GM12878 (cell line): Measurements from ENCODE around the gene UBXN11. TPM values are rescaled to one million over a fixed set of nuclear protein-coding genes. Genes with fewer than 3 reads are reported as not detected.

Source experiments
- ATAC-seq: fragments of 200-7000 bp; cut with Tn5 transposase; 3 replicates; pipeline ENCODE4 v1.9.1; 2020; ENCODE audit warnings: mild to moderate bottlenecking, moderate library complexity
- BruUV-seq: library from RNA; stranded (reverse); fragments of 400-500 nt; replicated peaks from 2 replicates; lab custom pipeline; 2021; lab: Mats Ljungman, UMichigan
- CTCF ChIA-PET: fragments of 300-600 bp; sonication (Branson Sonifier 250); formaldehyde crosslinking; extraction: SDS; loops from one replicate; lab custom pipeline; 2021; ENCODE audit warnings: inconsistent platforms; lab: Yijun Ruan, JAX
- POLR2A ChIA-PET: fragments of 350-600 bp; formaldehyde crosslinking; extraction: SDS; loops from one replicate; lab custom pipeline; 2021; ENCODE audit warnings: inconsistent platforms; lab: Charles Lee
- RAD21 ChIA-PET: fragments of 300-600 bp; sonication (Branson Sonifier 250); formaldehyde crosslinking; loops from one replicate; lab custom pipeline; 2023; ENCODE audit warnings: antibody characterized with exemption; ENCODE audit not compliant: unreplicated experiment; lab: Charles Lee
- SMC1A ChIA-PET: fragments of 300-600 bp; sonication (Branson Sonifier 250); formaldehyde crosslinking; loops from one replicate; lab custom pipeline; 2023; ENCODE audit not compliant: unreplicated experiment, uncharacterized antibody; lab: Charles Lee
- DNase-seq: peaks from one replicate; pipeline ENCODE4 v3.0.0-alpha.2; 2011; ENCODE audit warnings: low read depth, low spot score
- FAIRE-seq: peaks from 3 replicates; lab custom pipeline; 2011; peaks lifted over from hg19 to GRCh38; lab: Jason Lieb, UNC
- H2AFZ ChIP-seq: 2 replicates; pipeline ENCODE4 v1.6.0; 2011; ENCODE audit warnings: low read depth, low read length, control low read depth; ENCODE audit not compliant: control insufficient read depth
- H3K27ac ChIP-seq: 2 replicates; pipeline ENCODE4 v1.5.1; 2011; ENCODE audit warnings: control low read depth; ENCODE audit not compliant: control insufficient read depth, insufficient read depth
- H3K27me3 ChIP-seq, 2 experiments: replicated peaks in 1 of 2; 2 replicates each; pipeline versions ENCODE4 v1.6.0 to v1.6.1; 2011; ENCODE audit warnings: low read length in 1 of 2; ENCODE audit not compliant: control insufficient read depth in 2 of 2, insufficient read depth in 2 of 2
- H3K36me3 ChIP-seq, 2 experiments: 2 replicates each; pipeline ENCODE4 v1.5.1; 2011; ENCODE audit warnings: low read length in 1 of 2; ENCODE audit not compliant: control insufficient read depth in 2 of 2, insufficient read depth in 2 of 2
- H3K4me1 ChIP-seq: 2 replicates; pipeline ENCODE4 v1.6.1; 2011; ENCODE audit warnings: mild to moderate bottlenecking, low read length, moderate library complexity, mixed read lengths; ENCODE audit not compliant: control insufficient read depth, insufficient read depth
- H3K4me2 ChIP-seq: 2 replicates; pipeline ENCODE4 v1.6.0; 2011; ENCODE audit warnings: control low read depth; ENCODE audit not compliant: control insufficient read depth, insufficient read depth
- H3K4me3 ChIP-seq: fragments of 200-600 bp; sonication (generic); 2 replicates; pipeline ENCODE4 v1.5.1; 2016
- H3K79me2 ChIP-seq: 2 replicates; pipeline ENCODE4 v1.6.0; 2011; ENCODE audit warnings: low read length; ENCODE audit not compliant: control insufficient read depth, insufficient read depth
- H3K9ac ChIP-seq: 2 replicates; pipeline ENCODE4 v1.8.0; 2011; ENCODE audit warnings: low read length, control low read depth, mixed read lengths; ENCODE audit not compliant: control insufficient read depth, insufficient read depth
- H3K9me3 ChIP-seq: replicated peaks from 3 replicates; pipeline ENCODE4 v1.5.1; 2011; ENCODE audit warnings: mild to moderate bottlenecking, low read length; ENCODE audit not compliant: control insufficient read depth, insufficient read depth
- H4K20me1 ChIP-seq: 2 replicates; pipeline ENCODE4 v1.6.0; 2011; ENCODE audit not compliant: control insufficient read depth, insufficient read depth
- ETV6 ChIP-seq, 2 experiments: fragments of 450-650 bp in 1 of 2; IDR thresholded peaks in 1 of 2; conservative IDR thresholded peaks in 1 of 2; 2 replicates each; pipeline ENCODE4 v1.6.1; 2014; ENCODE audit warnings: antibody characterized with exemption in 1 of 2, borderline replicate concordance in 1 of 2, low read depth in 1 of 2, mild to moderate bottlenecking in 1 of 2, moderate library complexity in 1 of 2
- EZH2 ChIP-seq: IDR thresholded peaks from 2 replicates; pipeline ENCODE4 v1.6.1; 2012; ENCODE audit warnings: low read depth, mild to moderate bottlenecking, control low read depth, inconsistent platforms, low read length, borderline replicate concordance; ENCODE audit not compliant: control insufficient read depth
- MXI1 ChIP-seq: fragments of 150-350 bp; IDR thresholded peaks from 2 replicates; pipeline ENCODE4 v1.6.1; 2011; ENCODE audit warnings: low read depth, mild to moderate bottlenecking, inconsistent platforms, low read length, improper control_type of control experiment
- NFYB ChIP-seq: IDR thresholded peaks from 2 replicates; pipeline ENCODE4 v1.6.1; 2011; ENCODE audit warnings: low read depth, mild to moderate bottlenecking, low read length, improper control_type of control experiment, moderate library complexity; ENCODE audit not compliant: insufficient read depth
- TBL1XR1 ChIP-seq: IDR thresholded peaks from 2 replicates; pipeline ENCODE4 v1.6.1; 2012; ENCODE audit warnings: low read depth, low read length, improper control_type of control experiment
- TCF3 ChIP-seq: IDR thresholded peaks from 2 replicates; pipeline ENCODE4 v1.6.1; 2012; ENCODE audit warnings: low read depth, mild to moderate bottlenecking, low read length, borderline replicate concordance; ENCODE audit not compliant: insufficient read depth
- TCF7 ChIP-seq: IDR thresholded peaks from 2 replicates; pipeline ENCODE4 v1.6.1; 2014; ENCODE audit warnings: antibody characterized with exemption, borderline replicate concordance
- ZNF274 ChIP-seq: IDR thresholded peaks from one replicate; pipeline ENCODE4 v1.8.0; 2011; ENCODE audit not compliant: insufficient read length, insufficient read depth
- WGBS: methylation state at CpG from one replicate; pipeline ENCODE4 v1.1.6; 2016; ENCODE audit warnings: low lambda C conversion rate; ENCODE audit not compliant: insufficient replicate concordance, insufficient coverage; ENCODE audit errors: missing lambda C conversion rate; 5-methylcytosine and 5-hydroxymethylcytosine counted together
- in situ Hi-C: fragments of 300-500 bp; cut with MboI; formaldehyde crosslinking; loops from 9 replicates; pipeline ENCODE4 v1.14.3; 2018; ENCODE audit warnings: mixed read lengths
- intact Hi-C: fragments of 100-400 bp; cut with micrococcal nuclease; formaldehyde crosslinking; loops from one replicate; pipeline ENCODE4 v1.14.2; 2022; ENCODE audit not compliant: unreplicated experiment
- polyA plus RNA-seq, 11 experiments: library from polyadenylated mRNA; depleted of rRNA in 4 of 11; unstranded in 6 of 11; stranded (reverse) in 5 of 11; fragments of >200 nt; fragmentation: Nextera tagmentation in 4 of 11; fragmentation: Illumina TruSeq in 1 of 11; extraction: Ambion mirVana in 4 of 11; extraction: Trizol in 1 of 11; gene quantifications; 1 replicate in 1 of 11; 2 replicates in 10 of 11; pipeline versions ENCODE4 v1.2.1 to v1.2.3, GENCODE V29; 2011 to 2016; ENCODE audit warnings: inconsistent platforms in 2 of 11, missing spikeins in 2 of 11, low read depth in 1 of 11
- total RNA-seq, 4 experiments: library from RNA; depleted of rRNA in 3 of 4; stranded (reverse); fragments of >200 nt in 3 of 4; fragmentation: Illumina TruSeq in 1 of 4; extraction: Trizol in 1 of 4; gene quantifications; 2 replicates each; pipeline versions ENCODE4 v1.2.1 to v1.2.3, GENCODE V29; 2013 to 2021
- TF ChIP-seq, protein P1 (sequence below): fragments of 450-650 bp; IDR thresholded peaks from 2 replicates; pipeline ENCODE4 v1.6.1; 2017; ENCODE audit warnings: mild to moderate bottlenecking, low read depth, inconsistent platforms; ENCODE audit not compliant: poor library complexity, severe bottlenecking
- TF ChIP-seq, protein P2 (sequence below), 3 experiments: IDR thresholded peaks in 2 of 3; conservative IDR thresholded peaks in 1 of 3; 2 replicates each; pipeline ENCODE4 v1.5.1; 2011; ENCODE audit warnings: low read depth in 3 of 3, low read length in 3 of 3, mild to moderate bottlenecking in 3 of 3, control low read depth in 2 of 3, moderate library complexity in 2 of 3, inconsistent platforms in 1 of 3, mixed read lengths in 1 of 3; ENCODE audit not compliant: control insufficient read depth in 2 of 3, insufficient read depth in 1 of 3; ENCODE audit errors: extremely low read depth in 1 of 3
- TF ChIP-seq, protein P3 (sequence below): IDR thresholded peaks from 2 replicates; pipeline ENCODE4 v1.6.1; 2012; ENCODE audit warnings: low read length, inconsistent platforms

UBXN11 gene
- total and polyA plus RNA-seq, 10 of the 15 experiments (the other 5 are each of a cell fraction or from before 2014, with no cell fraction given): 0.32 to 34.4 (median 9.6) TPM

DNA sequence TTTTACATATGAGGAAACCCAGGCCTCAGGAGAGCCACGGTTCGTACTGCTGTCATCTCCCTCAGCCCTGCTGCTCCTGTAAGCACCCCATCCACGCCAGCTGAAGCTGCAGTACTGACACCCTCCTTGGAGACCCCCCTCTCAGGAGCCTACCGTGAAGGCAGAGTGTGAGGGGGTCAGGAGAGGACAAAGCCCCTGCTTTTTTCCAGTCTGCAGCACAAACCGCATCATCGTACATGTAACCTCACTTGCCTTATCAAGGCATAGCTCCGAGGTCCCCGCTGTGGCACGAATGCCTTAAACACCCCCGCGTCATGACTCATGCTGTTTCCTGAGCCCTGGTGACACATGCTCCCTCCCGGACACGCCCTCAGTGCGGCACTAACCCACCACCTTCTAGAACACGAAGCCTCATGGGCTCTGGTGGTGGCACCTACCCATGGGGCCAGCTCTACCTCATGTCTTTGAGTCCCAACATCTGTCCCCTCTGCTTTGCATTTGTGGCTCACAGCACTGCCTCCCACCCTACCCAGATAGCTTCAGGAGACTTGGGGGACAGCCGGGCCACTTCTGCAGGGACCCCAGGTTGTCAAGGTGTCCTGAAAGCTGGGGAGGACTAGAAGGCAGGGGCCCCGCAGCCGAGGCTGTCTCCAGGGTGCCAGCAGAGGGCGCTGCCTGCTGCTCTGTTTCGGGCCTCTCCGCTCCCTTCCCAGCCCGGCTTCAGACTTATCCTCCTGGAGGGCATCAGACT is 21.7 kb downstream of the UBXN11 start (continued):
- TF ChIP-seq, protein P1, sequence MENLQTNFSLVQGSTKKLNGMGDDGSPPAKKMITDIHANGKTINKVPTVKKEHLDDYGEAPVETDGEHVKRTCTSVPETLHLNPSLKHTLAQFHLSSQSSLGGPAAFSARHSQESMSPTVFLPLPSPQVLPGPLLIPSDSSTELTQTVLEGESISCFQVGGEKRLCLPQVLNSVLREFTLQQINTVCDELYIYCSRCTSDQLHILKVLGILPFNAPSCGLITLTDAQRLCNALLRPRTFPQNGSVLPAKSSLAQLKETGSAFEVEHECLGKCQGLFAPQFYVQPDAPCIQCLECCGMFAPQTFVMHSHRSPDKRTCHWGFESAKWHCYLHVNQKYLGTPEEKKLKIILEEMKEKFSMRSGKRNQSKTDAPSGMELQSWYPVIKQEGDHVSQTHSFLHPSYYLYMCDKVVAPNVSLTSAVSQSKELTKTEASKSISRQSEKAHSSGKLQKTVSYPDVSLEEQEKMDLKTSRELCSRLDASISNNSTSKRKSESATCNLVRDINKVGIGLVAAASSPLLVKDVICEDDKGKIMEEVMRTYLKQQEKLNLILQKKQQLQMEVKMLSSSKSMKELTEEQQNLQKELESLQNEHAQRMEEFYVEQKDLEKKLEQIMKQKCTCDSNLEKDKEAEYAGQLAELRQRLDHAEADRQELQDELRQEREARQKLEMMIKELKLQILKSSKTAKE: no peak
- no peak for TF ChIP-seq TCF7

DNA sequence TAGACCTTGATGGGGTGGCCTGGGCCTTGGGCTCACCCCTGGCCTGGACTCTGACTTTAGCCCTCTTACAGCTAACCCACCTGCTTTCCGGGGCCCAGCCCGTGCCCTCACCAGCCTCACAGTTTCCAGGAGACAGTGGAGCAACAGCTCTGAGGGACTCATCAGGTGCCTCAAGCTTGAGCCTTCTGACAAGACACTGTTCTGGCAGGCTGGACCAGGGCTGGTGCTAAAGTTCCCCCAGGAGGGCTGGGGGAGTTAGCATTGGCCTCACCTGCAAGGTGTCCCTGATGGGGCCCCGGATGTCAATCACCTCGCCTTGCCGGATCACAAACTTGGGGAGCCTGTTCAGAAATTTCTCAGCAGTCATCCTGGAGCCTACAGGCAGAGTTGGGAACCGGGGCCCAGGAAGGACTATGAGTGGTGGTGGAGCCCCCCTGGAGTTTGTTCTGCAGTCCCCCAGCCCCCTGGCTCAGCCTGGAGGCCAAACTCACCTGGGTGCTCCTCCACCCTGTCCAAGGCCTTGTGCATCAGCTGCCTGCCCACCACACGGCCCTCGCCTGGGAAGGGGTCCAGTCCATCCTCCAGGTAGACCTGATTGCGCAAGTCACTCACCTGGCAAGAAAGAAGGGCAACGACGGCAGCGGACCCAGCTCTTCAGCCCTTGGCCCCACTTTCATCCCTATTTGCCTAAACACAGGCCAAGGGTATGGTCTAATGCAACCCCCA is 22.4 kb downstream of the UBXN11 start:
- CTCF ChIA-PET: interaction anchor here (0.6 to 18.0 kb wide), 23 partner anchors 8 to 358 kb away, joined by 3 to 879 read pairs (median 11); partner anchors contain the start of genes CD52, CEP85, DHDDS and UBXN11
- H3K9me3 ChIP-seq: no peaks in the 10 kb centered on the region
- H3K4me1 ChIP-seq: peaks cover 69% of the 10 kb centered on the region
- no peaks in the 10 kb centered on the region for H4K20me1 ChIP-seq
- TF ChIP-seq TCF7 (no peak), TBL1XR1 (no peak), EZH2 (no peak), MXI1 (no peak), NFYB (no peak), TCF3 (no peak), ZNF274 (no peak), ETV6 (conservative IDR thresholded peaks at IDR 0.05 in 1 of 2, IDR thresholded peaks at IDR 0.05 in 1 of 2; ENCODE audit: borderline replicate concordance in 1 of 2, low read depth in 1 of 2) (no peak)
- TF ChIP-seq, protein P2, sequence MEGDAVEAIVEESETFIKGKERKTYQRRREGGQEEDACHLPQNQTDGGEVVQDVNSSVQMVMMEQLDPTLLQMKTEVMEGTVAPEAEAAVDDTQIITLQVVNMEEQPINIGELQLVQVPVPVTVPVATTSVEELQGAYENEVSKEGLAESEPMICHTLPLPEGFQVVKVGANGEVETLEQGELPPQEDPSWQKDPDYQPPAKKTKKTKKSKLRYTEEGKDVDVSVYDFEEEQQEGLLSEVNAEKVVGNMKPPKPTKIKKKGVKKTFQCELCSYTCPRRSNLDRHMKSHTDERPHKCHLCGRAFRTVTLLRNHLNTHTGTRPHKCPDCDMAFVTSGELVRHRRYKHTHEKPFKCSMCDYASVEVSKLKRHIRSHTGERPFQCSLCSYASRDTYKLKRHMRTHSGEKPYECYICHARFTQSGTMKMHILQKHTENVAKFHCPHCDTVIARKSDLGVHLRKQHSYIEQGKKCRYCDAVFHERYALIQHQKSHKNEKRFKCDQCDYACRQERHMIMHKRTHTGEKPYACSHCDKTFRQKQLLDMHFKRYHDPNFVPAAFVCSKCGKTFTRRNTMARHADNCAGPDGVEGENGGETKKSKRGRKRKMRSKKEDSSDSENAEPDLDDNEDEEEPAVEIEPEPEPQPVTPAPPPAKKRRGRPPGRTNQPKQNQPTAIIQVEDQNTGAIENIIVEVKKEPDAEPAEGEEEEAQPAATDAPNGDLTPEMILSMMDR (IDR thresholded peaks at IDR 0.05 in 2 of 3, conservative IDR thresholded peaks at IDR 0.05 in 1 of 3; ENCODE audit: control insufficient read depth in 2 of 3, extremely low read depth in 1 of 3, insufficient read depth in 1 of 3, low read depth in 3 of 3, low read length in 3 of 3): no peak
- TF ChIP-seq, protein P3, sequence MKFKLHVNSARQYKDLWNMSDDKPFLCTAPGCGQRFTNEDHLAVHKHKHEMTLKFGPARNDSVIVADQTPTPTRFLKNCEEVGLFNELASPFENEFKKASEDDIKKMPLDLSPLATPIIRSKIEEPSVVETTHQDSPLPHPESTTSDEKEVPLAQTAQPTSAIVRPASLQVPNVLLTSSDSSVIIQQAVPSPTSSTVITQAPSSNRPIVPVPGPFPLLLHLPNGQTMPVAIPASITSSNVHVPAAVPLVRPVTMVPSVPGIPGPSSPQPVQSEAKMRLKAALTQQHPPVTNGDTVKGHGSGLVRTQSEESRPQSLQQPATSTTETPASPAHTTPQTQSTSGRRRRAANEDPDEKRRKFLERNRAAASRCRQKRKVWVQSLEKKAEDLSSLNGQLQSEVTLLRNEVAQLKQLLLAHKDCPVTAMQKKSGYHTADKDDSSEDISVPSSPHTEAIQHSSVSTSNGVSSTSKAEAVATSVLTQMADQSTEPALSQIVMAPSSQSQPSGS: no peak
- TF ChIP-seq, all 136 proteins: peak for 0
- H2AFZ ChIP-seq: no peak overlapping the region
- peaks cover 26% of the 10 kb centered on the region for H3K79me2 ChIP-seq
- ChIA-PET POLR2A (interaction anchor here (0.5 to 9.2 kb wide), 4 partner anchors 24 to 147 kb away, joined by 3 to 253 read pairs (median 8); partner anchors contain the start of gene CD52), SMC1A (interaction anchor here (0.9 to 11.1 kb wide), 12 partner anchors 8 to 148 kb away, joined by 3 to 474 read pairs (median 14); partner anchors contain the start of genes CD52, DHDDS and UBXN11), RAD21 (interaction anchor here (1.0 to 8.7 kb wide), 12 partner anchors 8 to 148 kb away, joined by 3 to 477 read pairs (median 11); partner anchors contain the start of genes CD52, CEP85, DHDDS and UBXN11)
- no peak for FAIRE-seq
- no peak for ATAC-seq
- 60% methylated on average over 12 of the region's 12 CpGs for WGBS
- in situ Hi-C loops: no loop called here
- H3K27ac ChIP-seq: no peak overlapping the region
- H3K4me3 ChIP-seq: no peak overlapping the region
- no TSS peak for BruUV-seq
- intact Hi-C loops: loop anchor here (2.0 kb wide), 2 partner anchors 79 to 133 kb away; no protein-coding TSS in a partner anchor
- H3K36me3 ChIP-seq: peaks cover 3 to 4% of the 10 kb centered on the region in 2 experiments; a peak in 2 of 4 replicates
- no peaks in the 10 kb centered on the region for H3K27me3 ChIP-seq
- no peak overlapping the region for H3K9ac ChIP-seq
- H3K4me2 ChIP-seq: 0 out of 2 replicates have a peak overlapping the region, but pooled peaks have one; percentile 22
- no peak for DNase-seq
